ACHN (cell line): ENCODE results near the gene FLACC1.
"Not testable (repeated sequence)": the region's sequence is repeated elsewhere in the genome, so short reads cannot be mapped to it uniquely, and the experiment has no call there.

ENCODE experiments used
- DNase-seq: peaks from one replicate; pipeline ENCODE4 v3.0.0-alpha.2; 2015
- in situ Hi-C: cut with HindIII; loops from 2 replicates; pipeline ENCODE4 v1.10.0; 2017; ENCODE audit warnings: low sequenced_read_pairs, low pct_ligation_motif_present, low pct_unique_long_range_greater_than_20kb

The FLACC1 gene

DNA sequence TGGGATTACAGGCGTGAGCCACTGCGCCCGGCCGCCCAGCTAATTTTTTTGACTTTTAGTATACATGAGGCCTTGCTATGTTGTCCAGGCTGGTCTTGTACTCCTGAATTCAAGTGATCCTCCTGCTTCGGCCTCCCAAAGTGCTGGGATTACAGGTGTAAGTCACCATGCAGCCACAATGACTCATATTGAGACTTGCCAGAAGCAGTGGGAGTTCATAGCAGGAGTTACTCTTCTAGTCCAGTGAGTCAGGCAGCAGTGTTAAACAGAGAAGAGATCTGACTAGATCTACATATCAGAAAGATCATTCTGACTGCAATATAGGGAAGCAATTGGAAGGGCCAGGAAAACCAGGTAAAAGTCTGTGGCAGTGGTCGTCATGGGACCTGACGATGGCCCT lies 1.5 kb upstream of the FLACC1 start:
- peak; percentile 73 for DNase-seq
- in situ Hi-C loops: no loop called here

- in situ Hi-C loops: no loop called here
- DNase-seq: no peak
These were observed 4.0 kb downstream of the FLACC1 start for GRCh38 chr2:201353116-201353515.

DNA sequence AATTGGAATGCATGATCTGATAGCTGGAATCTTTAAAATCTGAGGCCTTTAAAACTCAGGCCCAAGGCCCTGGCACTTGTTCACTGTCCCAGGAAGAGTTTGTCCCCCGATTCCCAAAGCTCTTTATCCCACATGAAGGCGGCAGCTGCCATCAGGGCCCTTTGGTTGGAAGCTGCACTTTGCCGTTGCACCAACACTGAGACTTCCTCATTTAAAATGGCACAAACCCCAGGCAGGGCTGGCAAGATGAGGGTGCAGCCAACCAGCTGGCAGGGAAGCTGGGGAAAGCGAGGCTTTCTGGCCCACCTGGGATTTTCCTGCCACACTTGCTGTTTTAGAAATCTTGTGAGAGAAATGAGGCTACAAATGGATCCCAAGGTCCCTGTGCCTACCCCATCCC lies 6.3 kb downstream of the FLACC1 start:
- DNase-seq: no peak
- in situ Hi-C loops: no loop called here

DNA sequence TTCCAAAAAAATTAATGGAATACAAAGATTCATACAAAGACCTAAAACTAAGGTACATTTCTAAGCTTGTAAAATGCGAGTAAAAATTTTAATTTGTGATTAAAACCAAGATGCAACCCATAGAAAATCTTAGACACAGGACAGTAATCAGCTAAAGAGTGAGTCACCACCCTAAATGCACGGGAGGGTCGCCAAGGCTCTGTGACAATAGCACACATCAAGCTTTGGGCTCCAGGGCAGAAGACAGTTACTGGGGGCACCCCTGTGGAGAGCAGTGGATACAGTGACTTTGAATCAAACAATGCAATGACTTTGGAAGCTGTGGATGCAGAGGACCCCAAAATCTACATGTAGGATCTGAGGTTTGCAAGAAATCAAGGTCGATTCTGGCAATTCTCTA lies 7.5 kb downstream of the FLACC1 start:
- in situ Hi-C loops: no loop called here
- no peak for DNase-seq

GRCh38 chr2:201348758-201349157 lies 8.4 kb downstream of the FLACC1 start:
- DNase-seq: no peak
- in situ Hi-C loops: no loop called here

- DNase-seq: no peak
- in situ Hi-C loops: no loop called here
These were observed 10.0 kb downstream of the FLACC1 start for GRCh38 chr2:201347138-201347537.

- in situ Hi-C loops: no loop called here
These were observed 11.4 kb downstream of the FLACC1 start for GRCh38 chr2:201345625-201346213.

GRCh38 chr2:201344663-201345366 lies 12.3 kb downstream of the FLACC1 start:
- DNase-seq: no peak
- in situ Hi-C loops: no loop called here

More at GRCh38 chr2:201345625-201346213, 11.4 kb downstream of the FLACC1 start:
- no peak for DNase-seq

- in situ Hi-C loops: no loop called here
- DNase-seq: no peak
These were observed 13.6 kb downstream of the FLACC1 start for GRCh38 chr2:201343559-201343958.

DNA sequence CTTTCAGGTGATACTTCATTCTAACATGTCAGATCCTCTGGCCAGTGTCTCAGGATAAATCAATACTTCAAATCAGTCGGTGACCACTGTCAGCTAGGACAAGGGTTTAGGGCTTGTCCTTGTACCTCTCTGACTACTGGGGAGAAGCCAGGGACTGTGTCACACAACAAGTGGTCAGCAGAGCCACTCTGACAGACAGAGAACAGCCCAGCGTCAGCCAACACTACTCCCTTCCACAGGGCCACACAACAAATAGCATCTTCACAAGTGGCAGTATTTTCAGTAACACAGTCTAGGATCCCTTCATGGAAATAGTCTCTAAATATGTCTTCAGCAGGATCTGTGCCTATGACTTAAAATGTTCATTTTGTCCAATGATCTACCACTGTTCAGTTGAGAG lies 14.2 kb downstream of the FLACC1 start:
- in situ Hi-C loops: no loop called here
- no peak for DNase-seq

DNA sequence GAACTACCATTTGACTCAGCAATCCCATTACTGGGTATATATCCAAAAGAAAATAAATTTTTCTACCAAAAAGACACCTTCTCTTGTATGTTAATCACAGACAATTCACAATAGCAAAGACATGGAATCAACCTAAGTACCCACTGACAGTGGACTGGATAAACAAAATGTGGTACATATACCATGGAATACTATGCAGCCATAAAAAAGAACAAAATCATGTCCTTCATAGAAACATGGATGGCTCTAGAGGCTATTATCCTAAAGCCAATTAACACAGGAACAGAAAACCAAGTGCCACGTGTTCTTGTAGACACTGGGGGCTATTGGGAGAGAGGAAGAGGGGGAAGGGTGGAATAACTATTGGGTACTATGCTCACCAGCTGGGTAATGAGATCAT lies 27.7 kb downstream of the FLACC1 start:
- DNase-seq: no peak
- in situ Hi-C loops: no loop called here

DNA sequence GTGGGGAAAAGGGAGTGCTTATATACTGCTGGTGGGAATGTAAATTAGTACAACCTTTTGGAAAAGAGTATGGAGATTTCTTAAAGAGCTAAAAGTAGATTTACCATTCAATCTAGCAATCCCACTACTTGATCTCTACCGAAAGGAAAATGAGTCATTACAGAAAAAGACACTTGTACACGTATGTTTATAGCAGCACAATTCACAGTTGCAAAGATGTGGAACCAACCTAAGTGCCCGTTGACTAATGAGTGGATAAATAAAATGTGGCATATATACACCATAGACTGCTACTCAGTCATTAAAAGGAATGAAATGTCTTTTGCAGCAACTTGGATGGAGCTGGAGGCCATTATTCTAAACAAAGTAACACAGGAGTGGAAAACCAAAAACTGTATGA lies 29.5 kb downstream of the FLACC1 start:
- in situ Hi-C loops: no loop called here
- DNase-seq: no peak

GRCh38 chr2:201322772-201323171 lies 34.4 kb downstream of the FLACC1 start:
- in situ Hi-C loops: no loop called here
- DNase-seq: no peak

DNA sequence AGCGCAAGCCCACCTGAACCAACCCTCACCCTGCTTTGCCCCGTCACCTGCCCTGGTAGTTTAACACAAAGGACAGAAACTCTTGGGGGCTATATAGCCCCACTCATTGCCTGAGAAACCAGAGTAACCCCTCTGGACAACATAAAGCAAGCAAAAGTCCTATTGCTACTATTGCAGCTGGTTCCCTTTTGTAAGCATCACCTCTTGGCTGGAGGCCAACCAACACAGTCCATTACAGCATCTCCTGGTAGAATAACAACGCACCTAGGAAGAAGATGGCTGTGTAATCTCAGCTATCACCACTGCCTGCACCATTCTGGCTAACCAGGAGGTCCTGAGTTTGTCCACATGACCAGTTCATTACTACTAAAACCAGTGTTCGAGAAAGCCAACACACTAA lies 36.4 kb downstream of the FLACC1 start:
- in situ Hi-C loops: no loop called here
- DNase-seq: no peak

DNA sequence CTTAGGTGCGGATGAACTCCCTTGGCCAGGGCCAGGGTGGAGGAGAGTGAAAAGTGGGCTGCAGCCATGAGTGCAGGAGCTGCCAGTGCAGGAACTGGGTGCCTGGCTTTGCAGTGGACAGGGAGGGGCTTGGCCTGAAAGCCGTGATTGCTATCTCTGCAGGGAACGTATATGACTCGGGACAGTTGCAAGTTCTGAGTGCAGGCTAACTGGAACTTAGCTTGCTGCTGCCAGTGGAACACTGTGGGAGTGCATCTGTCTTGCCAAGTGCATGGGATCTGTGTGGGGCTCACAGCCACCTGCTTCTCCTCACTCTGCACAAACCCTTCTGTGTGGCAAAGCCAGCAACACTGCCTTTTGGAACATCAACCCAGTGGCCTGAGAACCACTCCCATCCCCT lies 36.9 kb downstream of the FLACC1 start:
- DNase-seq: no peak
- in situ Hi-C loops: no loop called here

GRCh38 chr2:201319511-201319910 lies 37.6 kb downstream of the FLACC1 start:
- DNase-seq: no peak
- in situ Hi-C loops: no loop called here

GRCh38 chr2:201313362-201313761 lies 43.8 kb downstream of the FLACC1 start:
- no peak for DNase-seq
- in situ Hi-C loops: no loop called here

DNA sequence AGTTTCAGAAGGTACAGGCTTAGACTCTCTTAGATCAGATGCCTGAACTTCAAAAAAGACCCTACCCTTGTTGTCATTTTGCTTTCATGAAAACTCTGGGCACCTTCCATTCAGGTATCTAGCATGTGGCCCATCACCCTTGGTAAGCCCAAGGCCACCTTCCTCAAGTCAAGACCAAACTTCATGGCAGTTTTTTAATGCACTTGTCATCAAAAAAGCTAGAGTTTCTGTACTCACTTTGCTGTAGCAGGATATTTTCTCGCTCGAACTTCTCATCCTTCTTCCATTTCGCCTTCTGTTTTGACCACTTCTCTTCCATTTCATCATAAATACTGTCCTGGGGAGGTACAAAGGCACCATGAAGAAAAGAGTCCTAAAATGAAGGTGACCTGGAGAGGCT lies 48.2 kb downstream of the FLACC1 start:
- DNase-seq: no peak
- in situ Hi-C loops: no loop called here

DNA sequence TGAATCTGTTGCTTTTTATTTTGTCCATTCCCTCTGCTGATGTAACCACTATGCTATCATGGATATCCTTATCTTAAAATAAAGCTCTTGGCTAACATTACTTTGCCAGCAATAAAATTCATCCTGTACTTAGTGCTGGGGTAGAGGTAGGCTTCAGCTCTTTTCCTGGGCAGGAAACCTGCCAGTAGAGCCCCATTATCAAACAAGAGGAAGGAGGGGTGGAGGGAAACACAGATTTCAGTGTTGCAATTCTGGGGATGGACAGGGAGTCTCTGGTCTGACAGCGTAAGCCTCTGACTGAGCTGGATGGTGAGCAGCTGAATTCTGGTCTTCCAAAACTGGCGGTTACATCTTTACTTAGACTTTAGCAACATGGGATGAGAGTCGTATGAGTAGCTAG lies 49.3 kb downstream of the FLACC1 start:
- in situ Hi-C loops: no loop called here
- DNase-seq: no peak

DNA sequence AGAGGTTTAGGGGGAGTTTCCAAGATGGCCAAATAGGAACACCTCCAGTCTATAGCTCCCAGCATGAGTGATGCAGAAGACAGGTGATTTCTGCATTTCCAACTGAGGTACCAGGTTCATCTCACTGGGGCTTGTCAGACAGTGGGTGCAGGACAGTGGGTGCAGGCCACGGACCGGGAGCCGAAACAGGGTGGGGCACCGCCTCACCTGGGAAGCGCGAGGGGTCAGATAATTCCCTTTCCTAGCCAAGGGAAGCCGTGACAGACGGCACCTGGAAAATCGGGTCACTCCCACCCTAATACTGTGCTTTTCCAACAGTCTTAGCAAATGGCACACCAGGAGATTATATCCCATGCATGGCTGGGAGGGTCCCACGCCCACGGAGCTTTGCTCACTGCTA lies 57.2 kb downstream of the FLACC1 start:
- DNase-seq, in situ Hi-C loops: not testable (repeated sequence)
